Measurements from ENCODE around the gene GSE1.

Gene GSE1

GRCh38 chr16:85636234-85636812 lies 23.2 kb downstream of the GSE1 start:
- DNase-seq, result no peak

GRCh38 chr16:85637061-85637807 lies 24.1 kb downstream of the GSE1 start:
- no peak for DNase-seq

- no peak for DNase-seq
These were observed 24.9 kb downstream of the GSE1 start for GRCh38 chr16:85637808-85638647.

GRCh38 chr16:85638695-85639409 lies 25.7 kb downstream of the GSE1 start:
- DNase-seq, result no peak

GRCh38 chr16:85639529-85640253 lies 26.6 kb downstream of the GSE1 start:
- DNase-seq, result no peak

- no peak for DNase-seq
These were observed 27.1 kb downstream of the GSE1 start for GRCh38 chr16:85640254-85640558.

GRCh38 chr16:85640585-85640984 lies 27.5 kb downstream of the GSE1 start:
- no peak for DNase-seq

GRCh38 chr16:85641305-85641704 lies 28.2 kb downstream of the GSE1 start:
- no peak for DNase-seq

GRCh38 chr16:85641776-85642176 lies 28.7 kb downstream of the GSE1 start:
- no peak for DNase-seq

GRCh38 chr16:85642762-85643358 lies 29.7 kb downstream of the GSE1 start:
- no peak for DNase-seq

- DNase-seq, result no peak
These were observed 30.5 kb downstream of the GSE1 start for GRCh38 chr16:85643631-85644030.

- DNase-seq, result no peak
These were observed 31.1 kb downstream of the GSE1 start for GRCh38 chr16:85644093-85644712.

GRCh38 chr16:85645021-85645589 lies 32.0 kb downstream of the GSE1 start:
- DNase-seq, result no peak

- no peak for DNase-seq
These were observed 33.3 kb downstream of the GSE1 start for GRCh38 chr16:85646358-85646907.

GRCh38 chr16:85646976-85647375 lies 33.9 kb downstream of the GSE1 start:
- no peak for DNase-seq

GRCh38 chr16:85648070-85648714 lies 35.1 kb downstream of the GSE1 start:
- DNase-seq, result no peak

- DNase-seq, result no peak
These were observed 35.7 kb downstream of the GSE1 start for GRCh38 chr16:85648805-85649204.

GRCh38 chr16:85649411-85650134 lies 36.5 kb downstream of the GSE1 start:
- no peak for DNase-seq

- DNase-seq, result no peak
These were observed 37.2 kb downstream of the GSE1 start for GRCh38 chr16:85650135-85650843.
